K562 (cell line): ENCODE data around the gene BSPH1. TPM values are rescaled to one million over a fixed set of nuclear protein-coding genes. Genes with fewer than 3 reads are reported as not detected.

Experiments used
- ATAC-seq: fragments of 200-7000 bp; cut with Tn5 transposase; 3 replicates; pipeline ENCODE4 v1.9.1; 2020; ENCODE audit warnings: moderate library complexity
- BruUV-seq: library from RNA; stranded (reverse); fragments of 400-500 nt; replicated peaks from 2 replicates; lab custom pipeline; 2021; lab: Mats Ljungman, UMichigan
- CTCF ChIA-PET: fragments of 300-600 bp; formaldehyde crosslinking; extraction: SDS; loops from one replicate; lab custom pipeline; 2021; ENCODE audit warnings: low intra/inter-chr PET ratio; lab: Yijun Ruan, JAX
- POLR2A ChIA-PET: fragments of 300-600, 350-650 bp; sonication (Branson Sonifier 250); formaldehyde crosslinking; extraction: SDS; loops from one replicate; lab custom pipeline; 2021; ENCODE audit warnings: antibody characterized with exemption, inconsistent platforms; lab: Yijun Ruan, JAX
- DNase-seq, 4 experiments: peaks; one replicate each; pipeline versions ENCODE4 v3.0.0 to v3.0.0-alpha.2; 2011 to 2018; ENCODE audit warnings: low spot score in 3 of 4, mixed read lengths in 3 of 4; ENCODE audit errors: extremely low read depth in 1 of 4
- FAIRE-seq: peaks from 2 replicates; lab custom pipeline; 2011; peaks lifted over from hg19 to GRCh38; lab: Jason Lieb, UNC
- H2AFZ ChIP-seq: 2 replicates; pipeline ENCODE4 v1.6.0; 2011; ENCODE audit warnings: low read depth, low read length, control low read depth, inconsistent platforms
- H3K27ac ChIP-seq: fragments of 200-600 bp; 3 replicates; pipeline ENCODE4 v1.8.0; 2011; ENCODE audit warnings: low read depth, mild to moderate bottlenecking, control low read depth, inconsistent platforms, low read length, moderate library complexity, mixed read lengths; ENCODE audit errors: extremely low read depth
- H3K27me3 ChIP-seq, 2 experiments: fragments of 300-600 bp in 1 of 2; 2 replicates in 1 of 2; 3 replicates in 1 of 2; pipeline versions ENCODE4 v1.6.0 to v1.8.0; 2011; ENCODE audit warnings: inconsistent platforms in 2 of 2, low read length in 2 of 2, mild to moderate bottlenecking in 1 of 2, mixed read lengths in 1 of 2, moderate library complexity in 1 of 2; ENCODE audit not compliant: control insufficient read depth in 2 of 2, insufficient read depth in 2 of 2
- H3K36me3 ChIP-seq: fragments of 300-600 bp; 3 replicates; pipeline ENCODE4 v1.8.0; 2011; ENCODE audit warnings: mild to moderate bottlenecking, low read length, inconsistent platforms; ENCODE audit not compliant: control insufficient read depth, insufficient read depth
- H3K4me1 ChIP-seq, 2 experiments: fragments of 200-600 bp in 1 of 2; replicated peaks in 1 of 2; 2 replicates in 1 of 2; 3 replicates in 1 of 2; pipeline versions ENCODE4 v1.5.1 to v1.8.0; 2011; ENCODE audit warnings: inconsistent platforms in 2 of 2, low read length in 2 of 2, mild to moderate bottlenecking in 1 of 2, mixed read lengths in 1 of 2, moderate library complexity in 1 of 2; ENCODE audit not compliant: control insufficient read depth in 2 of 2, insufficient read depth in 2 of 2
- H3K4me2 ChIP-seq: 2 replicates; pipeline ENCODE4 v1.6.1; 2011; ENCODE audit warnings: low read length, control low read depth, inconsistent platforms, mixed read lengths; ENCODE audit not compliant: insufficient read depth
- H3K4me3 ChIP-seq: fragments of 200-600 bp; sonication (generic), shearing (Covaris generic); 2 replicates; pipeline ENCODE4 v1.5.1; 2016; ENCODE audit warnings: control low read depth, inconsistent platforms
- H3K79me2 ChIP-seq: fragments of 200-600 bp; 3 replicates; pipeline ENCODE4 v1.8.0; 2011; ENCODE audit warnings: low read length, inconsistent platforms; ENCODE audit not compliant: control insufficient read depth, insufficient read depth
- H3K9ac ChIP-seq, 2 experiments: 2 replicates each; pipeline versions ENCODE4 v1.6.0 to v1.6.1; 2011; ENCODE audit warnings: low read depth in 2 of 2, low read length in 2 of 2, control low read depth in 1 of 2, inconsistent platforms in 1 of 2, mild to moderate bottlenecking in 1 of 2, mixed read lengths in 1 of 2; ENCODE audit not compliant: insufficient read depth in 1 of 2
- H3K9me1 ChIP-seq: one replicate; pipeline ENCODE4 v1.6.0; 2011; ENCODE audit warnings: inconsistent platforms, mild to moderate bottlenecking, low read length, moderate library complexity; ENCODE audit not compliant: control insufficient read depth, insufficient read depth
- H3K9me3 ChIP-seq: replicated peaks from 2 replicates; pipeline ENCODE4 v1.5.1; 2011; ENCODE audit warnings: low read depth, low read length, inconsistent platforms; ENCODE audit not compliant: control insufficient read depth, insufficient read depth
- H4K20me1 ChIP-seq: replicated peaks from 2 replicates; pipeline ENCODE4 v1.6.1; 2011; ENCODE audit warnings: low read length, inconsistent platforms, mixed read lengths; ENCODE audit not compliant: control insufficient read depth, insufficient read depth
- IRF9 ChIP-seq: fragments of 450-650 bp; IDR thresholded peaks from 2 replicates; pipeline ENCODE4 v1.6.1; 2016; ENCODE audit warnings: missing biosample characterization, missing genetic modification characterization
- MAFK ChIP-seq: IDR thresholded peaks from 2 replicates; pipeline ENCODE4 v1.6.1; 2011; ENCODE audit warnings: low read length, improper control_type of control experiment
- ZBTB1 ChIP-seq: sonication (generic); formaldehyde crosslinking; IDR thresholded peaks from 2 replicates; pipeline ENCODE4 v1.8.1; 2023; ENCODE audit warnings: missing genetic modification reagents, low read depth, mild to moderate bottlenecking, borderline replicate concordance
- ZNF311 ChIP-seq: fragments of 250-450 bp; sonication (Bioruptor Pico); IDR thresholded peaks from 2 replicates; pipeline ENCODE4 v1.4.0; 2020; ENCODE audit warnings: mild to moderate bottlenecking, moderate library complexity
- WGBS: fragments of 100-300 bp; shearing (Covaris generic); methylation state at CpG from one replicate; pipeline ENCODE4 v1.1.6; 2016; ENCODE audit warnings: low coverage, mixed read lengths; ENCODE audit not compliant: insufficient coverage; ENCODE audit errors: missing lambda C conversion rate; 5-methylcytosine and 5-hydroxymethylcytosine counted together
- in situ Hi-C: fragments of 300-500 bp; cut with MboI; formaldehyde crosslinking; loops from 4 replicates; pipeline ENCODE4 v1.15.0; 2018; ENCODE audit warnings: inconsistent platforms, mixed read lengths
- intact Hi-C: fragments of 100-400 bp; cut with micrococcal nuclease; formaldehyde crosslinking; loops from 2 replicates; pipeline ENCODE4 v1.14.2; 2022
- polyA plus RNA-seq, 8 experiments: library from polyadenylated mRNA; depleted of rRNA in 4 of 8; stranded (reverse) in 5 of 8; unstranded in 3 of 8; fragments of >200 nt; fragmentation: Nextera tagmentation in 2 of 8; fragmentation: Illumina TruSeq in 1 of 8; extraction: Ambion mirVana in 2 of 8; extraction: Trizol in 1 of 8; gene quantifications; 2 replicates each; pipeline versions ENCODE4 v1.2.1 to v1.2.3, GENCODE V29; 2011 to 2014; ENCODE audit warnings: inconsistent platforms in 1 of 8, missing spikeins in 1 of 8
- total RNA-seq, 7 experiments: library from RNA; depleted of rRNA in 6 of 7; stranded (reverse); fragments of >200 nt in 6 of 7; fragmentation: Illumina TruSeq in 2 of 7; extraction: Trizol in 2 of 7; gene quantifications; 2 replicates each; pipeline versions ENCODE4 v1.2.1 to v1.2.3, GENCODE V29; 2011 to 2021; ENCODE audit warnings: low replicate concordance in 1 of 7
- TF ChIP-seq, protein P1 (sequence below): sonication (generic); formaldehyde crosslinking; IDR thresholded peaks from 2 replicates; pipeline ENCODE4 v1.9.0; 2022; ENCODE audit warnings: mild to moderate bottlenecking, missing genetic modification reagents

The BSPH1 gene
- total and polyA plus RNA-seq, 9 of the 15 experiments (the other 6 are each of a cell fraction or from before 2014, with no cell fraction given), result not detected

- TF ChIP-seq, protein P1, sequence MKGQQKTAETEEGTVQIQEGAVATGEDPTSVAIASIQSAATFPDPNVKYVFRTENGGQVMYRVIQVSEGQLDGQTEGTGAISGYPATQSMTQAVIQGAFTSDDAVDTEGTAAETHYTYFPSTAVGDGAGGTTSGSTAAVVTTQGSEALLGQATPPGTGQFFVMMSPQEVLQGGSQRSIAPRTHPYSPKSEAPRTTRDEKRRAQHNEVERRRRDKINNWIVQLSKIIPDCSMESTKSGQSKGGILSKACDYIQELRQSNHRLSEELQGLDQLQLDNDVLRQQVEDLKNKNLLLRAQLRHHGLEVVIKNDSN (CRISPR knock-in tag), result no peak
- TF ChIP-seq MAFK (no peak), ZBTB1 (no peak), IRF9 (tag) (no peak)
Observed at GRCh38 chr19:48030073-48030472, 38.1 kb upstream of the BSPH1 start (continued).

DNA sequence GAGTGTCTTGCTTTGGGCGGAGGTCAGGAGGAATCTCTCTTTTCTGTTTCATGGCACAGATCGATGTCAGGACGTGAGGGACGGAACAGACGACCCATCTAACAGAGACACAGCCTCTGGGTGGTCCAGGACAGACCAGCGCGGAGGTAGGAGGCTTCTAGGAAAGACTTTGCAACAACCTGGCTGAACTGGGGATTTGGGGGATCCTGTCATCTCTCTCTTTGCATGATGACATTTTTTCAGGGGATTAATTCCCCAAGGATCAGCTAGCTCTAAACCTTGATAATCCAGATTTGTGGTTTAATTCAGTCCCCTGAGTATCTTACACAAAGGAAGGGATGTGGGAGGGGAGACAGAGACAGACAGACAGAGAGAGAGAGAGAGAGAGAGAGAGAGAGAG, 37.5 kb upstream of the BSPH1 start:
- Histone ChIP-seq H3K9me3 (no peaks in the 10 kb centered on the region), H3K36me3 (no peaks in the 10 kb centered on the region), H3K9me1 (no peaks in the 10 kb centered on the region), H3K4me3 (no peak overlapping the region), H3K27me3 (peaks cover 6 to 25% of the 10 kb centered on the region in 2 experiments; a peak in 4 of 5 replicates), H3K79me2 (no peaks in the 10 kb centered on the region), H3K27ac (no peak overlapping the region), H2AFZ (no peak overlapping the region), H4K20me1 (no peaks in the 10 kb centered on the region), H3K9ac (no peak overlapping the region), H3K4me2 (no peak overlapping the region), H3K4me1 (no peaks in the 10 kb centered on the region)
- ATAC-seq (no peak), FAIRE-seq (no peak), DNase-seq (no peak)
- intact Hi-C loops, result no loop called here
- BruUV-seq, result no TSS peak
- WGBS, result 2% methylated on average over 6 of the region's 7 CpGs
- ChIA-PET CTCF (no interaction called here), POLR2A (interaction anchor here (0.6 to 1.2 kb wide), 2 partner anchors 18 to 1091 kb away, joined by 3 read pairs; no protein-coding TSS in a partner anchor)
- in situ Hi-C loops, result no loop called here
- no peak for TF ChIP-seq ZNF311 (CRISPR knock-in tag)
